Posterior cingulate gyrus (tissue), 11 donors: ENCODE measurements around the gene FBH1.
"Not testable (repeated sequence)": the region's sequence is repeated elsewhere in the genome, so short reads cannot be mapped to it uniquely, and the experiment has no call there.

Source experiments
- DNase-seq, 10 donors: peaks; one replicate each; pipeline versions ENCODE4 v3.0.0 to v3.0.0-alpha.2; 2020 to 2021; ENCODE audit warnings: mixed read lengths in 3 of 10
- intact Hi-C: fragments of 100-400 bp; cut with DNase I; formaldehyde crosslinking; loops from one replicate; pipeline ENCODE4 v1.15.1; 2023

The FBH1 gene

DNA sequence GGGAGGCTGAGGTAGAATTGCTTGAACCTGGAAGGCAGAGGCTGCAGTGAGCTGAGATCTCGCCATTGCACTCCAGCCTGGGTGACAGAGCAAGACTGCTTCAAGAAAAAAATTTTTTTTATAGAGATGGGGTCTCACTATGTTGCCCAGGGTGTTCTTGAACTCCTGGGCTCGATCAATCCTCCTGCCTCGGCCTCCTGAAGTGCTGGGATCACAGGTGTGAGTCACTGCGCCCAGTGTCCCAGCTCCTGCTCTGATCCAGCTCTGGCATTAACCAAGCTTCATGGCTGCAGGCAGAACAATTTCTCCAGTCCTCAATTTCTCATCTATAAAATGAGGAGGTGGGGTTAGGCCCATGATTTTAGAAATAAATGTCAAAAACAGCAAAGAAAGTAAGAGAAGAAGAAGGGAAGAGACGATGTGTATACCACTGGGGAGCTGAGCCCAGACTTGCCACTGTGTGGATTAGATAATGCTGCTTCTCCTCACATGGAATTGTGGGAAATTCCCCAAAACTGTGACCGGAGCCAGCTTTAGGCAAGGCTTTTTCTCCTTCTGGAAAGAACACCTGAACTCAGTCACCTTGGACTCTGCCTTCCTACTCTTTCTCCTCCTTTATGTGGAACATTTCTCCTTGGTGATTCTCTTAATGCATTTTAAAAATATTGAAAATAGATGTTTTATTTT is 61.8 kb downstream of the FBH1 start:
- intact Hi-C loops: loop anchor here (2.0 kb wide), 1 partner anchor 137 kb away; the partner anchor contains the start of gene RBM17
- DNase-seq: peak in 3 of 10 donors; percentile 24 to 54 (median 48)

DNA sequence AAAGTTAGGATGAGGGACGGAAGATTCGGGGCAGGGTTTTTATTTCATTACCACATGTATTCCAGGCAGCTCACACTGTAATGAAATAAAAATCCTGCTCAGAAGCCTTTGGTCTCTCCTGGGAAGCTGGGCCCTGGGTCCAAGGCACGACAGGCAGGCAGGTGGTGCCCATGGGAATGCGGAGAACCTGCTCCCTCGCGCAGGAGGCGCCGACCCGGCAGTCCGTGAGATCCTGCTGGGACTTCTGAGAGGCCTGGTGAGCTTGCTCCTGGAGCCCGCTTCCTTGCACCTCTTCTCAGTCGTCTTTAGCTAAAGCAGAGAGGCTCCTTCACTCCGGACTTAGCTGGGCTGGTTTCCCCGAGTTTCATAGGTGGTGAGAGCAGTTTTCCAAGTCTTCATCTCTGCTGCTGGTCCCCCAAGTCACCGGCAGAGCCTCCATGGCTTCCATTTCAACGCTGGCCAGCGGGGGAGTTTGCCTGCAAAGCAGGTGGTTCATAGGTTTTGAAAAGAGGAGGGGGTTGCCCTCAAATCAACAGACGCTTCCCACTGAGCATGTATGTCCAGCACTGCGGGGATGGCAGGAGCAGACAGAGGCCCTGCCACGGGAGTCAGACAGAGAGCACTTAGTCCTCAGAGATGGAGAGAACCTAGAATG is 62.8 kb downstream of the FBH1 start:
- DNase-seq: peak in 3 of 10 donors; percentile 52 to 77 (median 64)

DNA sequence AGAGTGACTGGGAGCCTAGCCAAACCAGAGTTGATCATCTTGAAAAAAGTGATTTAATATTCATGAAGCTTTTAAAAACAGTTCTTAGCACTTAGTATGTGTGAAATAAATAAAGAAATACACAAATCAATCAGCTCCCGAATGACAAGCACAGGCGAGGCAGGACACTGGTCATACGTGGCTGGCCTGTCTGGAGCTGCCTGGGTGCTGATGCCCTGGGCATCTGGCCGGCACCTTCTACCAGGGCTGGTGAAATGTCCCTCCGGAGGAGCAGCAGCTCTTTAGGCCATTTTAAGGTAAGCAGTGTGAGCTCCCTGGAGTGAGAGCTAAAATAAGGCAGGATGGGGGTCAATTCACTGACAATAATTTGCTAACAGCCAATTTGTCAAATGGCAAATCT is 63.6 kb downstream of the FBH1 start:
- DNase-seq: peak in 3 of 10 donors; percentile 15 to 55 (median 49)
- intact Hi-C loops: no loop called here

More for the DNA sequence above, 62.8 kb downstream of the FBH1 start:
- intact Hi-C loops: no loop called here

DNA sequence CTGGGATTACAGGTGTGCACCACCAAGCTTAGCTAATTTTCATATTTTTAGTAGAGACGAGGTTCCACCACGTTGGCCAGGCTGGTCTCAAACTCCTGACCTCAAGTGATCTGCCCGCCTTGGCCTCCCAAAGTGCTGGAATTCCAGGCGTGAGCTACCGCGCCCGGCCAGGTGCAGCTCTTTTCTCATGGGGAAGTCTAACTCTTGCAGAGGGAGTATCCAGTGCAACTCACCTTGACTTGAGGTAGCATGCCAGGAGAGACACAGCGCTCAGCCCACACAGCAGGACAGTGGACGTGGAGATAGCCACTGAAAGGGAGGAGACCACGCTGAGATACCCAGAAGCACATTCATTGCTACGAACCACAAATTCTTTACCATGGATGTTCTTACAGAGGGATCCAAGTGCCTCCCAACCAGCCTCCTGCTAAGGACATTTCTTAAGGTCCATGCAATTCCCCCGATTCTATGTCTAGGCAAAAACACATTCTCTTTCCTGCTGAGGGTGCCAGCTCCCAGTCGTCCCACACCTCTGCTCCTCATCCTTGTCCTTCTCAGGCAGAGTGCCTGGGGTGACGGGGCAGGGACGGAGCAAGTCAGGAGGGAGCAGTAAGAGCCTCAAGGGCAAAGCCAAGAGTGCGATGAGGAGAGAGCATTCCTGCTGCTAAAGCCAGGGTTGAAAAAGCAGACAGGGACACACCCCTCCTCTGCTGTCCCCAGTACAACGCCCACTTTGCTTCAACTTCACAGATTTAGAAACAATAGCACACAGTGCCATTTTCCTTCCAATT is 66.3 kb downstream of the FBH1 start:
- intact Hi-C loops: no loop called here
- DNase-seq: peak in 3 of 10 donors; percentile 35 to 62 (median 49)

DNA sequence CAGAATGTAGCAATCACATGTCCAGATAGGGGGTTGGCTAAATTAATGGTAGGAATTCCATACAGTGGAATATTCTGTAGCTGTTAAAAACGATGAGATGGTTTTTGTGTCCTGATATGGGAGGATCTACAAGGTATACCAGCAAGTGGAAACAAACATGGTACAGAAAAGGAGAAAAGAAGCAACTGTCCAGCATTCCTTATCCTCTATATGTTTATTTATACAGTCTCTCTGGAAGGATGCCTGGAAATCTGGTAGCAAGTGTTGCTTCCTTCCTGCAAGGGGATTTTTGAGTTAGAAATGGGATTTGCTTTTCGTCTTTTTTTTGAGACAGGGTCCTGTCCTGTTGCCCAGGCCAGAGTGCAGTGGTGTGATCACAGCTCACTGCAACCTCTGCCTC is 68.0 kb downstream of the FBH1 start:
- intact Hi-C loops: no loop called here
- no peak for DNase-seq

DNA sequence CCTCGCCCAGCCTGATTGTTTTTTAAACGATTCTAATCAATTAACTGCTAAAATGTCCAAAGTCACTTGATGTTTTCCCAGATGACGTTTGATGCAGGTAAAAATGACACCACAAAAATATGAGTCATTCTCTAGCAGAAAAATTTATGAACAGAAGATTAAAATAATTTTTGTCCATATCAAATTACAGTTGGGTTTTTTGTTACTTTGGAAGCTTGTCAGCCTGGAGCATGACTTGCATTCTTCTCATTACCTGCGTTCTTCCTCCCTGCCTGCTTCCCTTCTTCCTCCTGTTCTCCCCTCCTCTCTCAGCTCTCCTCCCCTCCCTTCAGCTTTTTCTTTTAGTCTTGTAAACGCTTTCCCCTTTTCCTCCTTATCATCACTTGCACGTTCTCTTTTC is 68.6 kb downstream of the FBH1 start:
- no peak for DNase-seq
- intact Hi-C loops: no loop called here

DNA sequence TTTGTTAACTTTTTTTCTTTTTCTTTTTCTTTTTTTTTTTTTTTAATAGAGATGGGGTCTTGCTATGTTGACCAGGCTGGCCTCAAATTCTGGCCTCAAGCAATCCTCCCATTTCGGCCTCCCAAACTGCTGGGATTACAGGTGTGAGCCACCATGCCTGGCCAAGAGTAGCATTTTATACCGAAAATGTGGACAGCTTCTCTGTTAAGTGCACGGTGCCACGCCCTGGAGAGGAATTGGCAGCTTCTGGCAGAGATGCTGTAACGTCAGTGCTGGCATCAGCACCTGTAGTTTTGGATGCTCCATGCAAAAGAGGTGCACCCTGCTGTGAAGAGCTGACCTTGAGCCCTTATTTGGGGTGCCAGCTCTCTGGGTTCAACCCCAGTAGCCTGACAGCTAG is 69.1 kb downstream of the FBH1 start:
- intact Hi-C loops: no loop called here
- no peak for DNase-seq

DNA sequence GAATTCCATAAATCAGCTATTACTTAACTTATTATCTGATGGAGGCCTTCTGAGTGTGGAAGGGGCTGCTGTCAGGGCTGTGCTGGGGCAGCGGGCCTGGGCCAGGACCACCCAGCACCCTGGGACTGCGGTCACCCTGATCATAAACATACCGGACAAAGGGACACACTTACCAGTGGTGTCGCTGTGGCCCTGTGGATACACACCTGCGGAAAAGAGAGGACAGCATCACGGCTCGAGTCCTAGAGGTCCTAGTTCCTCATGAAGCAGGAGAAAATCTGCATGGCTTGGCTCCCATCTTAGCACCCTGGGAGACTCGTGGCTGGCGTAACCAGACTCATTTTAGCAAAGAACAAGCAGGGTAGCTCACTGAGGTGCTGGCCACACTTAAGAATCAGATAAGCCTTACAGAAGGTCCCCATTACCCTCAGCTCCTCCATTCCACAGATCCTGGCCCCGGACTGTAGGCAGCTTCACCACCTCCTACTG is 69.6 kb downstream of the FBH1 start:
- peak in 2 of 10 donors; percentile 51 to 77 for DNase-seq
- intact Hi-C loops: no loop called here

DNA sequence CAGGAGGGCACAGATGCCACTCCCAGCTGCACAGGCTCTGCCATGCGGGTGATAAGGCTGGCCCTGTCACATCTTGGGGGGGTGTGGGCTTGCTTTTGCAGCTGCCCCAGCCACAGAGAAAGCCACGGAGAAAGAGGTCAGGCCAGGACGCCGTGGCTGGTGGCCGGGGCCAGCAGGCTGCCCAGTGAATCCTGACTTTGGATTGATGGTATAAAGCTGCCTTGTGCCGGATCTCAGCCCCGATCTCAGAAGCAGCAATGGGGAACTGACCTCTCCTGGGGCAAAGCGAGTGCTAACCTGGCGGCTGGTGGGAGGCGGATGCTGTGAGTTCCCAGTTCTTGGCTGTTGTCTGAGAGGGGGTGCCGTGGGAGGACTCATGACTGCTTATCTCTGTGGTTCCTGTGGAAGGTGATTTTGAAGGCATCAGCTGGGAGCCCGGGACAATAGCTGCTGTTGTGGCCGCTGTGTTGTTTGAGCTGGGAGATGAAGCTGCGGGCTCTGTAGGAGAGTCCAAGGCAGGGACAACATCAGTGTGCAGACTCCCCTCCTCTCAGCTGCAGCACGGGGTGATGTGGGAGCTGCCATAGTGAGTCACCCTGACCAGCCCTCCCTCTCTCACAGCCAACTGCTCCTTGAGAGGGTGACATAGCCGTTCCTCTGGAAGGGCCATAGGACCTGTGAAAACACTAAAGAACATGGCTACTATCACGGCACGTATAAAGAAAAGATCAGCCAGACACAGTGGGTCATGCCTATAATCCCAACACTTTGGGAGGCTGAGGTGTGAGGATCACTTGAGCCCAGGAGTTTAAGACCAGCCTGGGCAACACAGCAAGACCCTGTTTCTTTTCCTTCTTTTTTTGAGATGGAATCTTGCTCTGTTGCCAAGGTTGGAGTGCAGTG is 70.3 kb downstream of the FBH1 start:
- intact Hi-C loops: no loop called here
- DNase-seq: peak in 2 of 10 donors; percentile 68 to 82

DNA sequence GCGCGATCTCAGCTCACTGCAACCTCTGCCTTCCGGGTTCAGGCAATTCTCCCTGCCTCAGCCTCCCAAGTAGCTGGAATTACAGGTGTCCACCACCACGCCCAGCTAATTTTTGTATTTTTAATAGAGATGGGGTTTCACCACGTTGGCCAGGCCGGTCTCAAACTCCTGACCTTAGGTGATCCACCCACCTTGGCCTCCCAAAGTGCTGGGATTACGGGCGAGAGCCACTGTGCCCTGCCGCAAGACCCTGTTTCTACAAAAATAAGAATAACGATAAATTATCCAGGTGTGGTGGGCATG is 70.9 kb downstream of the FBH1 start:
- intact Hi-C loops: not testable (repeated sequence)
- peak in 2 of 10 donors; percentile 38 to 51 for DNase-seq

DNA sequence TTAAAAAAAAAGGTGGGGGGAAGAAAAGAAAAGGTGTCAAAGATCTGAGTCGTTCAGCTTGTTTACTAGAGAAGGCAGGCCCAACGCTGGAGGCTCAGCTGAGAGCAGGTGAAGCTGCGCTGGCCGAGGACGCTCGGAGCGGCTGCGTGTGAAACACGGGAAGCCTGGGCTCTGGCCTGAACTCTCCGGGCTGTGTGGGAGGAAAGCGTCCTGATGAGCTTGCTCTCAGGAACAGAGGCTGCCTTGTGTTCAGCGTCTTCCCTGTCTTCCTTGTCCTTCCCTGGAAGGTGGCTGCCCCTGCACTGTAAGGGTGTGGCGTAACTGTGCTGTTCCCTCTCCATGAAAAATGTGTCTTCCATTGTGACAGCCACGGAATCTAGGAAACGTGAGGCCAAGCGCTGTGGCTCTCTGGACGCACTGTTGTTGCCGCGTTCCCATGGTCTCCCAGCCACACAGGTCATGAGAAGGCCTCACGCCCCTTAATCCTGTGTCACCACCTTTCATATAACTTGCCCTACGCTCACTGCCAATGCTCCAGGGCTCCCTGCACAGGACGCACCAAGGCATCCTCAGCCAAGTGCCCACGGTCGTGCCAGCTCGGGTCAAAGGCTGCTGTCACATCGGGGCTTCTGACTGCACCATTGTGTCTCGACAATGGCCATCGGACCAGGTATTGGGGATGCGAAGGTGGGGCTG is 71.5 kb downstream of the FBH1 start:
- intact Hi-C loops: no loop called here
- peak in 2 of 10 donors; percentile 38 to 71 for DNase-seq

DNA sequence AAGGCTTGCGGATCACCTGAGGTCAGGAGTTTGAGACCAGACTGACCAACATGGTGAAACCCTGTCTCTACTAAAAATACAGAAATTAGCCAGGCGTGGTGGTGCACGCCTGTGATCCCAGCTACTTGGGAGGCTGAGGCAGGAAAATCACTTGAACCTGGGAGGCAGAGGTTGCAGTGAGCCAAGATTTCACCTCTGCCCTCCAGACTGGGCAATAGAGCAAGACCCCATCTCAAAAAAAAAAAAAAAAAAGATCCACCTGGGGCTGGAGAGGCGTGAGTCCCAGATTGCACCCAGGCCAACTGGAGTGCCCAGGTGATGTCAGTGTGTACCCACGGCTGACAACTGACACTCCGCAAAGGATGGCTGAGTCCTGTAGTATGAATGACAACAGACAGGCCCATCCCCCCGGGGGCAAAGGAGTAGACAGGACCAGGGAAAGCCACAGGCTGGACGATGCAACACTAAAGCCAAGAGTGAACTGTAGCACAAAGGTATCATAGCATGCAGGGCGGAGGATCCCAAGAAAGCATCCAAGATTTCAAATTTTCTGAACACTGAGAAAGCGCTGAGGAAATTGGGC is 72.4 kb downstream of the FBH1 start:
- DNase-seq: peak in 1 of 10 donors; percentile 28
- intact Hi-C loops: not testable (repeated sequence)

DNA sequence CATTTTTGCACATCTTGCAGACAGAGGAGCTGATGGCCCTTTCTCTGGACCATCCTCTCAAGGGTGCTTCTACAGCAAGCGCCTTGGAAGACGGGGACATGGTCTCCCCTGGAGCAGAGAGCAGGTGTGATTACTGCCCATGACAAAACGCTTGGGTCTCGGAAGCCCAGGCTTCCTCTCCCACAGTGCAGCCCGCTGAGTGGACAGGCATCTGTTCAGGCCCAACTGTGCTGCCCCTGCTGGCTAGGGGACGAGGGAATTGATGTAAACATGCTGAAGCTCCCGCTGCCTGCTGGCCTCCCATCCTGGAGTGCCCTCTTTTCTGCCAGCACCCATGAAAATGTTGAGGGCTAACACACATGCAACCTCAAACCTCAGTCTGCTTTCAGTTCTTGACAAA is 73.0 kb downstream of the FBH1 start:
- intact Hi-C loops: no loop called here
- DNase-seq: peak in 2 of 10 donors; percentile 55 to 72

DNA sequence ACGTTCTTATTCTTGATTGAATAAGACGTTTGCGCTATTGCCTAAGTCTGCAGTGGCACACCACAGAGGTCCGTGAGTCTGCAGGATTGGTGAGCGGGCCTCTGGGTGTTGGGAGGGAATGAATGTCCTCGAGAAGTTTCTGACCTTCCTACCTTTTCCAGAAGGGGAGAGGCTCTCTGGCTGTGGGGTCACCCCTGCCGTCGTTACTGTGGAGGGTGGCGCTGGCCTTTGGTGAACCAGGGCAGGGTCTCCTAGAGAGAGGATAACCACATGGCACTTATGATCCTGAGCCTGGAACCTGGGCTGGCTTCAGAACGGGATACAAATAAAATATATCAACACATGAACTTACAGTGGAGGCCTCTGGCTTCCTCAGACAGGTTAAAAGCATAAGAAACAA is 73.5 kb downstream of the FBH1 start:
- peak in 2 of 10 donors; percentile 26 to 28 for DNase-seq
- intact Hi-C loops: no loop called here

DNA sequence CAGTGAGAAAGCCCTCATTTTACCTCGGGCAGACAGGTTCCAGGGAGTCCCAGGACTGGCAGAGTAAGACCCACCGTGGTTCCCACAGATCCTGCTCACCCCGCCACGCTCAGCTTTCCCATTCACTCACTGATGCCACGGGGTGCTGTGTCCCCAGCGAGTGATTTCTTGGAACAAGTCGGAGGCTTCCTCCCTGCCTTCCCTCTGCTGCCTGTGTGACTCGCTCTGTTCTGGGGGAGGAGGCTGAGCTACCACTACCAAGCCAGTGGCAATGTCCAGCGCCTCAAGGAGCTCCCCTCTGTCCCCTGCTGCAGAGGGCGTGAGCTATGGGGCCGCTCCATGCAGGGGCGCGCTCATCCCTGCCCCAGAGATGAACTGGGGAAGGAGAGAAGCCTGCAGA is 74.7 kb downstream of the FBH1 start:
- intact Hi-C loops: no loop called here
- peak in 2 of 10 donors; percentile 45 to 59 for DNase-seq

DNA sequence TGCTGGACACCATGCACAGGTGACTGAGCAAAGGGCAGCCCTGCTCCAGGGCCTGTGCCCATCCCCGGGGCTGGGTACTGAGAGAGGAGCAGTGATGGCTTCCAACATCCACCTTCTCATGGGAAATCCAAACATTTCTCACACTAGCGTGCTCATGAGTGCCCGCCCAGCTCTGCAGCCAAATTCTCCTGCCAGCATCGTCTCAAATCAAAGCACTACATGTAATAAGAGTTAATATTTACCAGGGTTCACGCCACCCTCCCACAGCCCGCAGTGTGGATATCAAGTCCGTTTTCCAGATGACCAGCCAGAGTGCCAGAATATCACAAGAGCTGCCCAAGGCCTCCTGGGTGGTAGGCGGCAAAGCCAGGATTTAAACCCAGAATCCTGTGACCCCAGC is 75.2 kb downstream of the FBH1 start:
- DNase-seq: peak in 1 of 10 donors; percentile 57
- intact Hi-C loops: no loop called here

DNA sequence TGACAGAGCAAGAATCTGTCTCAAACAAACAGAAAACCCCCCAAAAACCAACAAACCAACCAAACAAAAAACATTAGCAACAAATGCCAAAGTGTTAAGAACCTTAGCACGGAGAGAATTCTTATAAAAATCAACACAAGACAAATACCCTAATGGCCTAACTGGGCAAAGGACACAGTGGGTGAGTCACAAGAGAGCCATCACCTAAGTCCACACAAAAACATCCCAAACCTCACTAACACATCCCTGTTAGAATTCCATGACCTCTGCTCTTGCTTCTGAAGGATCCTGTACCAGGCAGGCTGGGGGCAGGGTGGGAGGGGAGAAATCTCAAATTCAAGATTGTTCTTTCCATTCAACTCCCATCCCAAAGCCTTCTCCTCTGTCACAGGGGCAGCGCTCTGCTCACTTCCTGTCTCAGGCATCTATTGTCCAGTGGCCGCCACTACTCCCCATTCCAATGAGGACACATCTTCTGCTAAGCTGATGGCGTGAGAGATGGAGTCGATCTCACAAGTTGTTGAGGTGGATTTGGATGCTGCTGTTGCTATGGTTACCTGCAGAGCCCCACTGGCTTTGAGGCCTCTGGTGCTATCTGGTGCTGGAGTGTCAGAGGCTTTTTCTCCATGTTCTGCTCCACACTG is 78.1 kb downstream of the FBH1 start:
- intact Hi-C loops: no loop called here
- DNase-seq: no peak

DNA sequence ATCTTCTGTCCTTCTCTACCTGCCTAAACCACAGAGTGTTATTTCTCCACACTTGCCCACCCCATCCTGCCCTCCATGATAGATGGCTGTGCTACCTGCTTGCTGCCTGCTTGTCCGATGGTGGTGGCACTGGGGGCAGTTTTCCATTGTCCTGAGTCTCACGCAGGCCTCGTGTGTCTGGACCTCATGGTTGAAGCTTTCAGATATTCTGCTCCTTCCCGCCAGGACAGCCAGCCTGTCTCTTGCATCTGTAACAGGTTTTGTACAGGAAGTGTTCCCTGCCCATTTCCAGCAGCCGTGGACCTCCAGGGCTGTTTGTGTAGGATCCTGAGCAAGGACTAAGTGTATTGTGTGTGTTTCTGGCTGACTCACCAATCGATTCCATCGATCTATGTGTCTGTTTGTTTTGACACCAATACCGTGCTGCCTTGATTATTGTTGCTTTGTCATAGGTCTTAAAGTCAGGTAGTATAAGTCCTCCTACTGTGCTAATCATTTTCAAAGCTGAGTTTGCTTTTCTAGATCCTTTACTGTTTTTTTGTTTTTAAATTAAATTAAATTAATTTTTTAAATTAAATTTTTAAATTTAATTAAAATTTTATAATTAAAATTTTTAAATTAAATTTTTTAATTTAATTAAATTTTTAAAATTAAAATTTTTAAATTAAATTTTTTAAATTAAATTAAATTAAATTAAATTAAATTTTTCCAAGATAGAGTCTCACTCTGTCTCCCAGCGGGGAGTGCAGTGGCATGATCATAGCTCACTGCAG is 78.8 kb downstream of the FBH1 start:
- intact Hi-C loops: no loop called here
- DNase-seq: peak in 1 of 10 donors; percentile 58
